Measurements from ENCODE around the gene RAPGEF1. TPM values are rescaled to one million over a fixed set of nuclear protein-coding genes. Genes with fewer than 3 reads are reported as not detected.

RAPGEF1 gene
- total and polyA plus RNA-seq, 2 of the 13 experiments (the other 11 are each of a cell fraction or from before 2014, with no cell fraction given), result 21.2 to 38.9 TPM

- ChIA-PET CTCF (ENCODE audit: low intra/inter-chr PET ratio, low total read pairs) (interaction anchor here (1.3 kb wide), 1 partner anchor 21 kb away, joined by 3 read pairs; no protein-coding TSS in a partner anchor), POLR2A (no interaction called here)
- no peak for FAIRE-seq
- TF ChIP-seq FOSL2 (CRISPR knock-in tag; IDR thresholded peaks at IDR 0.05) (no peak), TCF12 (IDR thresholded peaks at IDR 0.05) (no peak), TCF12 (CRISPR knock-in tag; IDR thresholded peaks at IDR 0.05) (no peak), ZNF180 (CRISPR knock-in tag; IDR thresholded peaks at IDR 0.05; ENCODE audit: borderline replicate concordance, low read depth) (no peak), CEBPZ (IDR thresholded peaks at IDR 0.05; ENCODE audit: low read length) (no peak), SP140L (CRISPR knock-in tag; IDR thresholded peaks at IDR 0.05; ENCODE audit: borderline replicate concordance) (no peak), TFE3 (CRISPR knock-in tag; IDR thresholded peaks at IDR 0.05) (no peak), NAIF1 (CRISPR knock-in tag; IDR thresholded peaks at IDR 0.05; ENCODE audit: borderline replicate concordance) (no peak), GTF2F1 (IDR thresholded peaks at IDR 0.05; ENCODE audit: low read length) (no peak)
- BruUV-seq (replicated peaks), result no TSS peak
- Histone ChIP-seq H3K27me3 (ENCODE audit: control insufficient read depth in 1 of 2, insufficient read depth in 2 of 2, low read length in 2 of 2) (no peaks in the 10 kb centered on the region), H3K9ac (ENCODE audit: insufficient read depth, low read depth, low read length) (no peak overlapping the region), H3K4me1 (ENCODE audit: insufficient read depth, low read length) (peaks cover 33% of the 10 kb centered on the region), H3K27ac (ENCODE audit: extremely low read length, insufficient read depth, low read length) (no peak overlapping the region), H3K9me3 (ENCODE audit: low read length) (no peaks in the 10 kb centered on the region), H3K36me3 (replicated peaks in 1 of 2; ENCODE audit: control insufficient read depth in 1 of 2, insufficient read depth in 2 of 2, low read length in 2 of 2) (peaks cover 4 to 22% of the 10 kb centered on the region in 2 experiments; a peak in 3 of 5 replicates), H3K79me2 (ENCODE audit: insufficient read depth, low read length) (no peaks in the 10 kb centered on the region), H4K20me1 (ENCODE audit: insufficient read depth, low read length) (no peaks in the 10 kb centered on the region), H3K4me2 (ENCODE audit: low read depth, low read length) (no peak overlapping the region), H2AFZ (ENCODE audit: low read length) (no peak overlapping the region), H3K4me3 (replicated peaks in 1 of 3; ENCODE audit: insufficient read depth in 1 of 3, low read depth in 2 of 3, low read length in 3 of 3) (no peak overlapping the region)
- WGBS (ENCODE audit: low lambda C conversion rate), result 98% methylated on average over 11 of the region's 11 CpGs
- no peak for DNase-seq (ENCODE audit: low spot score)
- no peak for ATAC-seq
- intact Hi-C loops (cut with micrococcal nuclease; ENCODE audit: unreplicated experiment) (no loop called here), in situ Hi-C loops (cut with HindIII; ENCODE audit: extremely low pct_ligation_motif_present, low pct_unique_long_range_greater_than_20kb) (no loop called here)
Measured at GRCh38 chr9:131611586-131612315, 128.1 kb downstream of the RAPGEF1 start.
